GM18870 (cell line): ENCODE results near the gene TRPC6.
A peak's percentile ranks its signal among the peaks of the same experiment; 100 is the strongest.

Experiments
- ATAC-seq: cut with Tn5 transposase; IDR thresholded peaks from one replicate; pipeline ENCODE4 v1.9.1; 2021; ENCODE audit warnings: moderate library complexity; ENCODE audit not compliant: unreplicated experiment

Gene TRPC6

GRCh38 chr11:101583251-101584128 lies at the start of gene TRPC6:
TSS of gene TRPC6 (minus strand) at chr11:101584007. CDS start at chr11:101583503, 504 bp downstream.
- ATAC-seq, result no peak

DNA sequence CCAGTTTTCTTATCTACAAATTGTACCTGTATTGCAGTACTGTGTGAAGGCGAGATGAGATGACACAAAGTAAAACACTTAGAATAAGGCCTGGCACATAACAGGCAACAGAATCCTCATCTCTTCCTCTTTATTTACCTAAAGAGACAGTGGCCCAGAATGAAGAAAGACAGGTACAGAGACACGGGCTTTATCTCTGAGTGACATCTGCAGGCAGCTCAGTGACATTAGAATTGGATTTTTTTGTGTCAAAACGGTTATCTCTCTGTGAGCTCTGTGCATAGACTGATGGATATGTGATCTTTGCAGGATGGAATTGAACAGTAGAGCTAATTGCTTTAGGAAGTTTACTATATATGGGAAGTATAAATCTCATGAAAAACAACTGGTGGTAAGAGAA lies 36.2 kb upstream of the TRPC6 start:
- no peak for ATAC-seq

DNA sequence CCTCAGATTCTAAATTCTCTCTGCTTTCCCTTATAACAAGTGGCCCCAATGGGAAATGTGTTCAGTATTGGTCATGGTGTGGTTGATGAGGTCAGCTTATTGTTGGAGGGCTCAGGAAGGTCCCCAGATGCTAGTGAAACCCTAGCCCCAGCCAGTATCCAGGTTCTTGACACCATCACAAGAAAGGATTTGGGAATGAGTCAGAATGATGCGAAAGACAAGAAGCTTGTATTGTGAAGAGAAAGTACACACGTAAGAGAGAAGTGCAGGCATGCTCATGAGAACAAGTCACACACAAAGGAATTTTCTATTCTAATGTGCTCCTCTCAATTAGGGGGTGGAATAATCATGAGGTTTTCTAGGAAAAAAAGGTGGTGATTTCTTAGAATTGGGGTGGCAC lies 34.9 kb upstream of the TRPC6 start:
- ATAC-seq, result no peak

GRCh38 chr11:101617735-101618332 lies 34.0 kb upstream of the TRPC6 start:
- ATAC-seq, result no peak

DNA sequence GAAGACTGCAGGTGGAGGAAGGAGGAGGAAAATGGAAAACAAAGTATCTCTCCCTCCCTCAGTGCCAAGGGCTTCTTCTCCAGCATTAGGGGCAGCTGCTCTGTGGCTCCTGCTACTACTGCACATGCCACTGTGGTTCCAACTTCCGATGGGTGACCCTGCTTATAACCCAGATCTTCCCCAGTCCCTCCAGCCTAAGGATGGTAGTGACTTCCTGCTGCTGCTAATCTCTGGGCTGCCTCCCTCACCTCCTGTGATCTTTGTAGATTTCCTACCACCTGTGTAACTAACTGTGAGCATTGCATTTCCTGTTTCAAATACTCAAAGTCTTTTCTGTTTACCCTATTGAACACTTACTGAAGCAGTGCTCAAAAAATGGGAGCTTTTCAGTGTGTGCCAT lies 28.7 kb upstream of the TRPC6 start:
- no peak for ATAC-seq

GRCh38 chr11:101600924-101601323 lies 17.1 kb upstream of the TRPC6 start:
- ATAC-seq, result no peak

- no peak for ATAC-seq
Measured at GRCh38 chr11:101586965-101587364, 3.2 kb upstream of the TRPC6 start.

DNA sequence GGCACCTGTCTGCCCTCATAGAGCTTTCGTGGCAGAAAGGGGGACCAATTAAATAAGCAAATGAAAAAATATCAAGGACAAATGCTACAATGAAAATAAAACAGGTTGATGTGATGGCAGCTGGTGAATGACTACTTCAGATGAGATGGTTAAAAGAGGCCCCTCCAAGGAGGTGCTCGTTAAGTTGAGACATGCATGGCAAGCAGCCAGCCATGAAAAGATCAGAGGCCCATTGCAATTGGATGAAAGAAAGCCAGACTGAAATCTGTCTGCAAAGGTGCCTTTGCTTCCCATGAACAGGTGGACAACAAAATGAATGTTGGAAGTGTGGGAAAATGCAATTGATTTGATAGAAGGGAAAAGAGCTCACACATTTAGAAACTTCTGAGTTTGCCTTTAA lies 848 bp upstream of the TRPC6 start:
- ATAC-seq, result no peak

GRCh38 chr11:101584129-101584515 lies 315 bp upstream of the TRPC6 start:
- no peak for ATAC-seq

GRCh38 chr11:101582989-101583250 lies 887 bp downstream of the TRPC6 start:
- no peak for ATAC-seq

GRCh38 chr11:101582236-101582988 lies 1.4 kb downstream of the TRPC6 start:
- ATAC-seq, result no peak

DNA sequence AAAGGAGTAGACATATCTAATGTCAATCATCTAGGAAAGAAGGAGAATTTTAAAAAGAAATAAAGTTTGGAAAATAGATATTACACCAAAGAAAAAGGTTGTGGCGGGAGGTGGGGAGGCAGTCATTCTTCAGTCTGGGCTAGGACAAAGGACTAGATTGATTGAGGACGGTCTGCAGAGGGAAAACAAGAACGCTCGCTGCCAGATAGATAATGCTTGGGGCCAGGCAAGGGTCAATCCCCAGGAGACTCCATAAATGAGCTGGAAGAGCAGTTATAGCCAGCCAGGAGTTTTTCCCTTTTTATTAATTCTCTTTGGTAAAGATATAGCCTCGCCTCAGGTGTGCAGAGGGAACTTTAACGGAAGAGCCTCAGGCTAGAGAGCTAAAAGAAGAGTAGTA lies 6.3 kb downstream of the TRPC6 start:
- ATAC-seq, result no peak

DNA sequence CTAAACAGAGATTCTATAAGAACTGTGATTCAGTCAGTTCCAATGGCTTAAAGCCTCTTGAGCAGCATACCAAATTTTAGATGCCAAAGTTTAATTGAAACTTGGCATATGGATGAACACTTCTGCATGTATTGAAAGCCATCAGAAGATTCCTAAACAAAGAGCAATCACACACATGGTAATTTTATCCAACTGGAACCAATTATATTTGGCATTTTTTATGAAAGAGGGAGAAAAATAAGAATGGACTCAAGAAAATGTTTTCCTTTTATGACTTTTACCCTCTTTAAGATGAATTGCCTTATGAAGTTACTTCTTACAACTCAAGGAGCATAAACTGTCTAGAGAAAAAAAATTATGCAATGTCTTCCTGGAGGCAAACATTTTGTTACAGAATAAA lies 7.4 kb downstream of the TRPC6 start:
- no peak for ATAC-seq

DNA sequence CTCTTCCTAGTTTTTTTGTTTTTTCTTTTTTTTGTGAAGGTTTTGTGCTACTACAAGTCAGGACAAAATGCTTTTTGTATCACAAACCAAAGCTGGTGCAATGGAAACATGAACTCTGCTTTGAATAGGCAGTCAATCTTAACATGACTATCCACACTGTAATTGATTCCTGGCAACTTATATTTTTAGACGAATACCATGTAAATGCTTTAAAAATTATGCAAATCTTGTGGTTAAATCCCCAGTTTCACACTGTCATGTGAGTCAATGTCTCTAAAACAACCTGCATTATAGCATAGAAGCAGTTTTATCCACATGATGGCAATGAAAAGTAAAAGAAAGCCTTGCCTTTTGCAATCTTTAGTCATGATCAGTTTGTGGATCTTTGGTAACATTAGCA lies 8.9 kb downstream of the TRPC6 start:
- no peak for ATAC-seq

- no peak for ATAC-seq
Measured at GRCh38 chr11:101567071-101567470, 16.7 kb downstream of the TRPC6 start.

- no peak for ATAC-seq
Measured at GRCh38 chr11:101566626-101567025, 17.2 kb downstream of the TRPC6 start.

GRCh38 chr11:101563166-101563565 lies 20.6 kb downstream of the TRPC6 start:
- ATAC-seq, result no peak

GRCh38 chr11:101555366-101555765 lies 28.4 kb downstream of the TRPC6 start:
- ATAC-seq, result no peak

DNA sequence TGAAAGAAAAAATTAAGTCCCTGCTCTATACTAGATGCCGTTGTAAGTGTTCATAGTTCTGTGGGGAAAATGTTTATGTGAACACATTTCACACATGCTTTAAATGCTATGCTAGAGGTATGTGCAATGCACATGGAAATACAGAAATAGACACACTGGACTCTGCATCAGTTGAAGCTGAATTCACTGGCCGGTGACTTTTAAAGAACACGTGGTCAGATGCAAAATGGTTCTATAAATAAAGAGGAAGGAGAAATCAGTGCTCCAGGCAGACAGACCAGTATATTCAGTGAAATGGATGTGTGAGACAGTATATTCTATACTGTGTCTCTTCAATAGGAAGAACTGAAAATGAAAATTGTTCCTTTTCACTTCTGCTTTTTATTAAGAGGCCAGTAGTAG lies 29.9 kb downstream of the TRPC6 start:
- ATAC-seq, result peak; percentile 98

DNA sequence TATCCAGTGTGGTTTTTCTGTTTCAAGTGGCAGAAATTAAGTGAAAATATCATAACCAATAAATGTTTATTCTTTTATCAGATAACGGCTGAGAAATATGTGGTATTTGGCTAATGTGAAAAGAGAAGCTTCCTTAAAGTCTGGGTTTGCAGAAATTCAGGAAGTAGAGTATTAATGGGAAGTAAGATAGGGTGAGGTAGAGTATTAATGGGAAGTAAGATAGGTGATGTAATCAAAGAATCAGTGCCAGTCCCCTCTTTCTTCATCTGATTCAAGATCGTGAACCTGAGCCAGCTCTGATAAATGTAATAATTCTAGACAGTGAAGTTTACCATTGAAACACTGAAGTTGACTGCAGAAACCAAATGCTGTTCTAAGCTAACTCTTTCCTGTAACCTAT lies 30.9 kb downstream of the TRPC6 start:
- no peak for ATAC-seq

- no peak for ATAC-seq
Measured at GRCh38 chr11:101528541-101528940, 55.3 kb downstream of the TRPC6 start.

DNA sequence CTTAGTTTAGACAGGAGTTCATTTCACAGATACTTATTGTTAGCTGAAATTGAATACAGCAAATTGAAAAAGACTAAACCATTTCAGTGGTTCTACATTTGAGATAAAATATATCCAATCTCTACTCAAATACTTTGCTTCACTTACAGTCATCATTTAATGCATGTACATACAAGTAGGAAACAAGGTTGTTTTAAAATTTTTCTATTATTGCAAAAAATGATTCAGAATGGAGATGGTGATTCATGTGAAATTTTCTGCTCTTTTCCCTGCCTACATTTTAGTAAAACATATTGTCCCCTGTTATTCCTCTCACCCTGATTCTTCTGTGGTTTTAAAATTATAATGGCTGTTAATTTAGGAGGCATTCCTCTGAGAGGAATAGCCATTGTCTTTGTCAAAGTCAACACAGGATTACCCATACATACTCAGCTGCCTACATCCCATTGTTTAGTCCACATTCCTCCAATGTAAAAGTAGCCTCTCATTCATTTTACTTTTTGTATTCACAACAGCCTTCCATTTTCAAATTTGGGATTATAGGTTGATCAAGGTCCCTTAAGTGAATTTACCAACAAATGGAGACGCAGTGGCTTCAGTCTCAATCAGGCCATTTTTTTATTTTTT lies 60.1 kb downstream of the TRPC6 start:
- no peak for ATAC-seq
